ENCODE results near the gene RACK1. TPM values are rescaled to one million over a fixed set of nuclear protein-coding genes. Genes with fewer than 3 reads are reported as not detected.

Gene RACK1
- total and polyA plus RNA-seq, 2 of the 13 experiments (the other 11 are each of a cell fraction or from before 2014, with no cell fraction given): 2,514 to 6,141 TPM

- TF ChIP-seq ZBTB4 (CRISPR knock-in tag; IDR thresholded peaks at IDR 0.05; ENCODE audit: borderline replicate concordance) (no peak), GATAD1 (CRISPR knock-in tag; IDR thresholded peaks at IDR 0.05) (peak; percentile 69), SCMH1 (CRISPR knock-in tag; IDR thresholded peaks at IDR 0.05; ENCODE audit: borderline replicate concordance) (no peak), MTERF4 (CRISPR knock-in tag; IDR thresholded peaks at IDR 0.05) (0 out of 2 replicates have a peak, but pooled peaks have one; percentile 65), ZBTB20 (CRISPR knock-in tag; IDR thresholded peaks at IDR 0.05; ENCODE audit: borderline replicate concordance, low read depth) (no peak; the same call in 1 of the 2 replicates), HNRNPH1 (optimal IDR thresholded peaks at IDR 0.05; ENCODE audit: low read depth, low read length) (no peak), SMAD1 (CRISPR knock-in tag; IDR thresholded peaks at IDR 0.05; ENCODE audit: borderline replicate concordance, low read depth) (peak; percentile 75; the same call in 1 of the 2 replicates), ZFX (CRISPR knock-in tag; IDR thresholded peaks at IDR 0.05; ENCODE audit: low read depth) (peak; percentile 80), MEIS1 (CRISPR knock-in tag; IDR thresholded peaks at IDR 0.05; ENCODE audit: borderline replicate concordance) (0 out of 2 replicates have a peak, but pooled peaks have one; percentile 43), MAFK (conservative IDR thresholded peaks at IDR 0.05 in 1 of 2, IDR thresholded peaks at IDR 0.05 in 1 of 2; ENCODE audit: low read length in 2 of 2) (no peak), SMAD9 (CRISPR knock-in tag; IDR thresholded peaks at IDR 0.05) (peak; percentile 77; the same call in 1 of the 2 replicates), TEAD3 (CRISPR knock-in tag; optimal IDR thresholded peaks at IDR 0.05; ENCODE audit: borderline replicate concordance) (peak; percentile 8), DMTF1 (CRISPR knock-in tag; IDR thresholded peaks at IDR 0.05) (no peak), THYN1 (CRISPR knock-in tag; IDR thresholded peaks at IDR 0.05; ENCODE audit: borderline replicate concordance, low read depth) (no peak), SALL1 (CRISPR knock-in tag; IDR thresholded peaks at IDR 0.05) (peak; percentile 85), KDM2A (CRISPR knock-in tag; IDR thresholded peaks at IDR 0.05; ENCODE audit: borderline replicate concordance, low read depth) (peak; percentile 93), MAFF (IDR thresholded peaks at IDR 0.05; ENCODE audit: low read depth, low read length) (no peak), ZNF296 (CRISPR knock-in tag; conservative IDR thresholded peaks at IDR 0.05) (no peak), SIX4 (CRISPR knock-in tag; IDR thresholded peaks at IDR 0.05) (no peak)
- TF ChIP-seq, protein P1, sequence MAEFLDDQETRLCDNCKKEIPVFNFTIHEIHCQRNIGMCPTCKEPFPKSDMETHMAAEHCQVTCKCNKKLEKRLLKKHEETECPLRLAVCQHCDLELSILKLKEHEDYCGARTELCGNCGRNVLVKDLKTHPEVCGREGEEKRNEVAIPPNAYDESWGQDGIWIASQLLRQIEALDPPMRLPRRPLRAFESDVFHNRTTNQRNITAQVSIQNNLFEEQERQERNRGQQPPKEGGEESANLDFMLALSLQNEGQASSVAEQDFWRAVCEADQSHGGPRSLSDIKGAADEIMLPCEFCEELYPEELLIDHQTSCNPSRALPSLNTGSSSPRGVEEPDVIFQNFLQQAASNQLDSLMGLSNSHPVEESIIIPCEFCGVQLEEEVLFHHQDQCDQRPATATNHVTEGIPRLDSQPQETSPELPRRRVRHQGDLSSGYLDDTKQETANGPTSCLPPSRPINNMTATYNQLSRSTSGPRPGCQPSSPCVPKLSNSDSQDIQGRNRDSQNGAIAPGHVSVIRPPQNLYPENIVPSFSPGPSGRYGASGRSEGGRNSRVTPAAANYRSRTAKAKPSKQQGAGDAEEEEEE (CRISPR knock-in tag; IDR thresholded peaks at IDR 0.05; ENCODE audit: borderline replicate concordance): no peak
Measured at GRCh38 chr5:181221792-181222629, 21.7 kb downstream of the RACK1 start (continued).

Data from HepG2 (cell line).